Lung (tissue), 12 donors: ENCODE results near the gene RSPH1. TPM values are rescaled to one million over a fixed set of nuclear protein-coding genes. Genes with fewer than 3 reads are reported as not detected.

ENCODE experiments used
- ATAC-seq: fragments of 200-7000 bp; cut with Tn5 transposase; one replicate; pipeline ENCODE4 v1.9.1; 2020; ENCODE audit warnings: moderate number of reproducible peaks; ENCODE audit not compliant: insufficient read depth, low FRiP score
- DNase-seq, 3 donors: peaks; one replicate each; pipeline ENCODE4 v3.0.0-alpha.2; 2013 to 2017
- H3K27ac ChIP-seq, 2 donors: one replicate each; pipeline ENCODE4 v1.5.1; 2013; ENCODE audit warnings: mild to moderate bottlenecking in 2 of 2, moderate library complexity in 2 of 2, control low read depth in 1 of 2, inconsistent platforms in 1 of 2, low read depth in 1 of 2, low read length in 1 of 2
- H3K27me3 ChIP-seq, 3 donors: one replicate each; pipeline ENCODE4 v1.5.1; 2013; ENCODE audit warnings: low read length in 2 of 3; ENCODE audit not compliant: control insufficient read depth in 3 of 3, insufficient read depth in 3 of 3
- H3K36me3 ChIP-seq, 4 donors: one replicate each; pipeline ENCODE4 v1.5.1; 2013; ENCODE audit warnings: low read length in 4 of 4, mild to moderate bottlenecking in 1 of 4, moderate library complexity in 1 of 4; ENCODE audit not compliant: control insufficient read depth in 4 of 4, insufficient read depth in 4 of 4
- H3K4me1 ChIP-seq, 5 donors: one replicate each; pipeline ENCODE4 v1.5.1; 2013; ENCODE audit warnings: low read length in 5 of 5, mild to moderate bottlenecking in 2 of 5, moderate library complexity in 1 of 5; ENCODE audit not compliant: control insufficient read depth in 5 of 5, insufficient read depth in 5 of 5
- H3K4me3 ChIP-seq: one replicate; pipeline ENCODE4 v1.5.1; 2013; ENCODE audit warnings: mild to moderate bottlenecking, control low read depth, moderate library complexity
- H3K9ac ChIP-seq, 2 donors: one replicate each; pipeline ENCODE4 v1.5.1; 2013; ENCODE audit warnings: low read length in 2 of 2, control low read depth in 1 of 2; ENCODE audit not compliant: insufficient read depth in 1 of 2
- H3K9me3 ChIP-seq, 4 donors: one replicate each; pipeline ENCODE4 v1.5.1; 2013; ENCODE audit warnings: low read length in 3 of 4, mild to moderate bottlenecking in 1 of 4, moderate library complexity in 1 of 4; ENCODE audit not compliant: control insufficient read depth in 4 of 4, insufficient read depth in 3 of 4
- CTCF ChIP-seq: IDR thresholded peaks from 2 replicates; pipeline ENCODE4 v1.5.1; 2012; ENCODE audit warnings: mild to moderate bottlenecking; ENCODE audit errors: control extremely low read depth, extremely low read depth
- WGBS, 2 donors: extraction: QIAGEN DNeasy Blood & Tissue Kit; methylation state at CpG; one replicate each; pipeline ENCODE4 v1.1.7; 2013; 5-methylcytosine and 5-hydroxymethylcytosine counted together
- polyA plus RNA-seq, 2 donors: library from polyadenylated mRNA; stranded (reverse); fragments of 200-250 nt; gene quantifications; one replicate each; pipeline ENCODE4 v1.2.1, GENCODE V29; 2013
- total RNA-seq, 2 donors: library from RNA; depleted of rRNA in 1 of 2; stranded (reverse); fragments of >200 nt in 1 of 2; gene quantifications; one replicate each; pipeline ENCODE4 v1.2.1, GENCODE V29; 2014 to 2021
- donor health status: control.
- donor health status: control.
- donor health status: Bipolar disorder and iron deficiency.
- donor health status: healthy.
- donor health status: DM: yes; HTN: yes; CAD: no.

RSPH1 gene
- total and polyA plus RNA-seq, 4 donors: 17.6 to 46.9 (median 27.7) TPM

GRCh38 chr21:42527489-42528158 lies 31.6 kb upstream of the RSPH1 start:
- Histone ChIP-seq H3K9ac (peak overlapping the region in 1 of 2 donors; percentile 1), H3K27me3 (no peaks in the 10 kb centered on the region), H3K4me1 (peaks cover 4 to 45% (median 21%) of the 10 kb centered on the region in 5 donors), H3K4me3 (no peak overlapping the region), H3K36me3 (peaks cover 0 to 4% (median 0%) of the 10 kb centered on the region in 4 donors), H3K27ac (peak overlapping the region; percentile 36 to 83), H3K9me3 (no peaks in the 10 kb centered on the region)
- 33 to 44% methylated on average over 13 of the region's 13 CpGs for whole genome bisulfite sequencing, 2 donors
- DNase-seq (peak; percentile 8 to 64 (median 56)), ATAC-seq (no peak)
- no peak for TF ChIP-seq CTCF

- Histone ChIP-seq H3K27me3 (no peaks in the 10 kb centered on the region), H3K4me1 (peaks cover 4 to 50% (median 18%) of the 10 kb centered on the region in 5 donors), H3K9ac (no peak overlapping the region), H3K27ac (peak overlapping the region in 1 of 2 donors; percentile 83), H3K4me3 (no peak overlapping the region), H3K9me3 (no peaks in the 10 kb centered on the region), H3K36me3 (peaks cover 0 to 4% (median 0%) of the 10 kb centered on the region in 4 donors)
- 86 to 94% methylated on average over 8 of the region's 8 CpGs for WGBS, 2 donors
- DNase-seq (no peak), ATAC-seq (no peak)
- no peak for TF ChIP-seq CTCF
Measured at GRCh38 chr21:42527127-42527488, 31.1 kb upstream of the RSPH1 start.

- ATAC-seq: no peak
- 38 to 46% methylated on average over 9 of the region's 9 CpGs for WGBS, 2 donors
Measured at GRCh38 chr21:42526379-42526727, 30.3 kb upstream of the RSPH1 start.

More at GRCh38 chr21:42526379-42526727, 30.3 kb upstream of the RSPH1 start:
- TF ChIP-seq CTCF: no peak
- DNase-seq: peak; percentile 45 to 53 (median 51)
- peaks cover 4 to 49% (median 14%) of the 10 kb centered on the region in 5 donors for H3K4me1 ChIP-seq
- peak overlapping the region in 1 of 2 donors; percentile 46 for H3K27ac ChIP-seq
- no peak overlapping the region for H3K4me3 ChIP-seq
- no peaks in the 10 kb centered on the region for H3K27me3 ChIP-seq
- no peak overlapping the region for H3K9ac ChIP-seq
- H3K9me3 ChIP-seq: no peaks in the 10 kb centered on the region
- H3K36me3 ChIP-seq: peaks cover 0 to 7% (median 0%) of the 10 kb centered on the region in 4 donors
